Testis (tissue), 3 donors: Measurements from ENCODE around the gene LRRC17. TPM values are rescaled to one million over a fixed set of nuclear protein-coding genes. Genes with fewer than 3 reads are reported as not detected.

ENCODE experiments used
- DNase-seq: peaks from one replicate; pipeline ENCODE4 v3.0.0-alpha.2; 2019
- H3K27ac ChIP-seq, 2 donors: fragments of 200-600 bp; sonication (generic); one replicate each; pipeline ENCODE4 v1.5.1; 2019
- H3K27me3 ChIP-seq: fragments of 200-600 bp; sonication (generic); one replicate; pipeline ENCODE4 v1.5.1; 2019
- H3K36me3 ChIP-seq: fragments of 200-600 bp; sonication (generic); one replicate; pipeline ENCODE4 v1.5.1; 2017; ENCODE audit warnings: low read depth; ENCODE audit errors: missing control alignments
- H3K4me1 ChIP-seq: fragments of 200-600 bp; sonication (generic); one replicate; pipeline ENCODE4 v1.5.1; 2019
- H3K4me3 ChIP-seq, 2 donors: fragments of 200-600 bp; sonication (generic); one replicate each; pipeline ENCODE4 v1.5.1; 2017 to 2019
- H3K9me3 ChIP-seq: fragments of 200-600 bp; sonication (generic); one replicate; pipeline ENCODE4 v1.5.1; 2017
- CTCF ChIP-seq, 3 experiments: fragments of 450-650 bp in 2 of 3; fragments of 200-600 bp in 1 of 3; sonication (generic) in 1 of 3; IDR thresholded peaks; one replicate each; pipeline ENCODE4 v1.5.1; 2016 to 2019; ENCODE audit warnings: antibody characterized with exemption in 3 of 3, mild to moderate bottlenecking in 2 of 3, moderate library complexity in 1 of 3
- POLR2A ChIP-seq: fragments of 450-650 bp; IDR thresholded peaks from one replicate; pipeline ENCODE4 v1.6.1; 2017; ENCODE audit warnings: antibody characterized with exemption, mild to moderate bottlenecking, moderate library complexity
- WGBS, 2 donors: methylation state at CpG; one replicate each; pipeline ENCODE4 v1.1.5; 2018; 5-methylcytosine and 5-hydroxymethylcytosine counted together
- intact Hi-C: fragments of 100-400 bp; cut with DNase I; formaldehyde crosslinking; loops from one replicate; pipeline ENCODE4 v1.15.1; 2023; ENCODE audit warnings: low total_unique reads
- polyA plus RNA-seq: library from polyadenylated mRNA; stranded (reverse); fragments of 350-450 nt; fragmentation: Illumina TruSeq; extraction: RNeasy Lipid Tissue Mini Kit (QIAGEN cat#74804); gene quantifications from one replicate; pipeline ENCODE4 v1.2.3, GENCODE V29; 2014; ENCODE audit warnings: low read depth, low replicate concordance; ENCODE audit not compliant: insufficient read depth
- total RNA-seq, 2 donors: library from RNA; depleted of rRNA; stranded (reverse); fragments of >200 nt; gene quantifications; one replicate each; pipeline ENCODE4 v1.2.3, GENCODE V29; 2016

LRRC17 gene
- total and polyA plus RNA-seq, 3 donors from 2014 or later, result 5.8 to 9.7 (median 8.2) TPM

- Histone ChIP-seq H3K9me3 (no peaks in the 10 kb centered on the region), H3K4me3 (no peak overlapping the region), H3K27me3 (no peaks in the 10 kb centered on the region), H3K27ac (peak overlapping the region; percentile 67 to 85), H3K36me3 (no peaks in the 10 kb centered on the region), H3K4me1 (peaks cover 16% of the 10 kb centered on the region)
- WGBS, 2 donors, result 45 to 47% methylated on average over 6 of the region's 6 CpGs
- intact Hi-C loops, result no loop called here
- DNase-seq, result no peak
- no peak for TF ChIP-seq POLR2A
- TF ChIP-seq CTCF (IDR thresholded peaks at IDR 0.05), result no peak
Observed at GRCh38 chr7:102988631-102989560, 76.1 kb downstream of the LRRC17 start.

GRCh38 chr7:102990642-102991041 is 77.8 kb downstream of the LRRC17 start:
- no peak for DNase-seq
- WGBS, 2 donors, result 80 to 88% methylated on average over 2 of the region's 2 CpGs
- peaks cover 16% of the 10 kb centered on the region for H3K4me1 ChIP-seq

GRCh38 chr7:102991077-102991539 is 78.3 kb downstream of the LRRC17 start:
- intact Hi-C loops, result no loop called here
- Histone ChIP-seq H3K4me1 (peaks cover 16% of the 10 kb centered on the region), H3K27me3 (no peaks in the 10 kb centered on the region), H3K36me3 (no peaks in the 10 kb centered on the region), H3K4me3 (no peak overlapping the region), H3K9me3 (no peaks in the 10 kb centered on the region), H3K27ac (peak overlapping the region in 1 of 2 donors; percentile 85)
- DNase-seq, result no peak
- no peak for TF ChIP-seq CTCF (IDR thresholded peaks at IDR 0.05)
- TF ChIP-seq POLR2A, result no peak

More at GRCh38 chr7:102990642-102991041, 77.8 kb downstream of the LRRC17 start:
- intact Hi-C loops, result no loop called here
- H3K9me3 ChIP-seq, result no peaks in the 10 kb centered on the region
- H3K36me3 ChIP-seq, result no peaks in the 10 kb centered on the region
- TF ChIP-seq CTCF (IDR thresholded peaks at IDR 0.05), result no peak
- H3K27me3 ChIP-seq, result no peaks in the 10 kb centered on the region
- no peak overlapping the region for H3K4me3 ChIP-seq
- peak overlapping the region; percentile 61 to 85 for H3K27ac ChIP-seq

- TF ChIP-seq CTCF (IDR thresholded peaks at IDR 0.05) (no peak), POLR2A (no peak)
- no peak for DNase-seq
- 88 to 94% methylated on average over 2 of the region's 2 CpGs for WGBS, 2 donors
- H3K9me3 ChIP-seq, result no peaks in the 10 kb centered on the region
- no peaks in the 10 kb centered on the region for H3K36me3 ChIP-seq
- H3K27ac ChIP-seq, result no peak overlapping the region
- no peaks in the 10 kb centered on the region for H3K27me3 ChIP-seq
- peaks cover 16% of the 10 kb centered on the region for H3K4me1 ChIP-seq
- intact Hi-C loops, result no loop called here
- H3K4me3 ChIP-seq, result no peak overlapping the region
Observed at GRCh38 chr7:102991540-102992214, 78.9 kb downstream of the LRRC17 start.
